Peyer's patch (tissue), 4 donors: ENCODE results near the gene MAST2.
"Not testable (repeated sequence)": the region's sequence is repeated elsewhere in the genome, so short reads cannot be mapped to it uniquely, and the experiment has no call there.

Experiments
- POLR2A ChIP-seq, 2 donors: fragments of 450-650 bp; IDR thresholded peaks; one replicate each; pipeline ENCODE4 v1.5.1; 2017; ENCODE audit warnings: antibody characterized with exemption in 2 of 2, mild to moderate bottlenecking in 2 of 2, moderate library complexity in 2 of 2
- TF ChIP-seq, protein P1 (sequence below), 6 experiments: fragments of 450-650 bp in 4 of 6; fragments of 200-600 bp in 2 of 6; sonication (generic) in 1 of 6; IDR thresholded peaks; one replicate each; pipeline ENCODE4 v1.5.1; 2017 to 2019; ENCODE audit warnings: antibody characterized with exemption in 6 of 6, mild to moderate bottlenecking in 3 of 6, moderate library complexity in 1 of 6

DNA sequence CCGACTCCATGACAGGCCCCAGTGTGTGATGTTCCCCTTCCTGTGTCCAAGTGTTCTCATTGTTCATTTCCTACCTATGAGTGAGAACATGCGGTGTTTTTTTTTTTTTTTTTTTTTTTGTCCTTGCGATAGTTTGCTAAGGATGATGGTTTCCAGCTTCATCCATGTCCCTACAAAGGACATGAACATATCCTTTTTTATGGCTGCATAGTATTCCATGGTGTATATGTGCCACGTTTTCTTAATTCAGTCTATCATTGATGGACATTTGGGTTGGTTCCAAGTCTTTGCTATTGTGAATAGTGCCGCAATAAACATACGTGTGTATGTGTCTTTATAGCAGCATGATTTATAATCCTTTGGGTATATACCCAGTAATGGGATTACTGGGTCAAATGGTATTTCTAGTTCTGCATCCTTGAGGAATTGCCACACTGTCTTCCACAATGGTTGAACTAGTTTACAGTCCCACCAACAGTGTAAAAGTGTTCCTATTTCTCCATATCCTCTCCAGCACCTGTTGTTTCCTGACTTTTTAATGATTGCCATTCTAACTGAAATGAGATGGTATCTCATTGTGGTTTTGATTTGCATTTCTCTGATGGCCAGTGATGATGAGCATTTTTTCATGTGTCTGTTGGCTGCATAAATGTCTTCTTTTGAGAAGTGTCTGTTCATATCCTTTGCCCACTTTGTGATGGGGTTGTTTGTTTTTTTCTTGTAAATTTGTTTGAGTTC, 54.5 kb downstream of the MAST2 start:
- TF ChIP-seq, protein P1, sequence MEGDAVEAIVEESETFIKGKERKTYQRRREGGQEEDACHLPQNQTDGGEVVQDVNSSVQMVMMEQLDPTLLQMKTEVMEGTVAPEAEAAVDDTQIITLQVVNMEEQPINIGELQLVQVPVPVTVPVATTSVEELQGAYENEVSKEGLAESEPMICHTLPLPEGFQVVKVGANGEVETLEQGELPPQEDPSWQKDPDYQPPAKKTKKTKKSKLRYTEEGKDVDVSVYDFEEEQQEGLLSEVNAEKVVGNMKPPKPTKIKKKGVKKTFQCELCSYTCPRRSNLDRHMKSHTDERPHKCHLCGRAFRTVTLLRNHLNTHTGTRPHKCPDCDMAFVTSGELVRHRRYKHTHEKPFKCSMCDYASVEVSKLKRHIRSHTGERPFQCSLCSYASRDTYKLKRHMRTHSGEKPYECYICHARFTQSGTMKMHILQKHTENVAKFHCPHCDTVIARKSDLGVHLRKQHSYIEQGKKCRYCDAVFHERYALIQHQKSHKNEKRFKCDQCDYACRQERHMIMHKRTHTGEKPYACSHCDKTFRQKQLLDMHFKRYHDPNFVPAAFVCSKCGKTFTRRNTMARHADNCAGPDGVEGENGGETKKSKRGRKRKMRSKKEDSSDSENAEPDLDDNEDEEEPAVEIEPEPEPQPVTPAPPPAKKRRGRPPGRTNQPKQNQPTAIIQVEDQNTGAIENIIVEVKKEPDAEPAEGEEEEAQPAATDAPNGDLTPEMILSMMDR (IDR thresholded peaks at IDR 0.05), result not testable (repeated sequence)
- not testable (repeated sequence) for TF ChIP-seq POLR2A (IDR thresholded peaks at IDR 0.05)
